GM21515 (cell line): ENCODE data around the gene MRPL39.

Source experiments
- ATAC-seq: cut with Tn5 transposase; IDR thresholded peaks from one replicate; pipeline ENCODE4 v1.9.1; 2021; ENCODE audit not compliant: unreplicated experiment

The MRPL39 gene

DNA sequence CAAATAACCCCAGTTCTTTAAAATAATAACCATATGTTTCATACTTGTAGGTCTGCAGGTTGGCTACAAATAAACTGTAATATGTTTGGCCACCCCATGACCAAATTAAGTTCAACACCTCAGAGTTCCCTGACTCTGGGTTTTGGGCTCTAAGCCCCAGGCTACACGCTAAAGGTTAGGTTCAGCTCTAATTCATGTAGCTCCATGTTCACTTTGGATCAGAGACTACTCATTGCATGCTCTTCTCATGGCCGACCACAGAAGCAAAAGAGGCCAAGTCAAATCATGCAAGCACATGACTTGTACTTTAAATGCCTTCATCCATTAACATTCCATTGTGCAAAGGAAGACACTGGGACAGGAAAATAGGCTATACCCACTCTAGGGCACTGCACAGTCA, 66.2 kb downstream of the MRPL39 start:
- no peak for ATAC-seq

DNA sequence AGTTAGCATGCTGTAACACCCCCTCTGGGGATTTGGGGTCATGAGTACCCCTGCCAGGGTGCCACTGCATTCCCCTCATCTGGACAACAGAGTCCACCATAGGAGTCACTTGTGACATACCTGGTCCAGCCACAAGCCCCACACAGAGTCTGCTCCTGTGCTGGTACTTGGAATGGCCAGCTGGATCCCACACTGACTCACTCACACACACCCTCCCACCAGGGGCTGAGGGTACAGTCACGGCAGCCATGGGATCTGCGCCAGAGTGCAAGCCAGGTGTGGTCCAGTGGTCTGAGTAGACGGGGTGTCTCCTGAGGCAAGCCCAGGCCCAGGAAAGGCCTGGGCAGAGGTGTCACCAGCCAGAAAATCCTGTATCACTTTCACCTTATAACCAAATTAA, 67.7 kb downstream of the MRPL39 start:
- no peak for ATAC-seq

DNA sequence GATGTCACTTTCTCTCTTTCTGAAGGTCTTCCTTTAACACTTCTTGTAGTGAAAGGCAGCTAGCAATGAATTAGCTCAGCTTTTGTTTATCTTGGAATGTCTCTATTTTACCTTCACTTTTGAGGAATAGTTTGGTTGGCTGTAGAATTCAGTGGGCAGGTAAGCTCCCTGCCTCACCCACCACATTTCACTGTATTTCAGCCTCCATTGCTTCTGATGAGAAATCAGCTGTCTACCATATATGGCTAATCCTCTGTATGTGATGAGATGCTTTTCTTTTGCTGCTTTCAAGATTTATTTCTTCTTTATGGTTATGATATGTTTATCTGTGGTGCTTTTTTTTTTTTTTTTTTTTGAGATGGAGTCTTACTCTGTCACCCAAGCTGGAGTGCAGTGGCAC, 70.1 kb downstream of the MRPL39 start:
- no peak for ATAC-seq

DNA sequence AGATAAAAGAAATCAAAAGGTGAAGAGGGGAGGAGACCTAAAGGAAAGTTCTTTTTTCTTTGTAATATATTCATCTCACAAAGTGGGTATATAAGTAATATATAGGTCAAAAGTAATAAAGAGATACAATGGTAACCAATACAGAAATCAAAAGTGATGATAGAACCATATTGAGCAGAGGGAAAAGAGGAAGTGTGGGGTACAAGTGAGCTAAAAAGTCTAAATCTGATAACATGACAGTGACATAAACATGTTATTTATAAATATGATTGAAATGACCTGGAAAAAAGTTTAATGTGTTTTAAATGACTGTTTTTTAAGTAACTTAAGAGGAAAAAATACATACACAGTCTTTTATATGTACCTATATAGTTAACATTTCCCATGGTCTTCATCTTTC, 70.5 kb downstream of the MRPL39 start:
- ATAC-seq: no peak

DNA sequence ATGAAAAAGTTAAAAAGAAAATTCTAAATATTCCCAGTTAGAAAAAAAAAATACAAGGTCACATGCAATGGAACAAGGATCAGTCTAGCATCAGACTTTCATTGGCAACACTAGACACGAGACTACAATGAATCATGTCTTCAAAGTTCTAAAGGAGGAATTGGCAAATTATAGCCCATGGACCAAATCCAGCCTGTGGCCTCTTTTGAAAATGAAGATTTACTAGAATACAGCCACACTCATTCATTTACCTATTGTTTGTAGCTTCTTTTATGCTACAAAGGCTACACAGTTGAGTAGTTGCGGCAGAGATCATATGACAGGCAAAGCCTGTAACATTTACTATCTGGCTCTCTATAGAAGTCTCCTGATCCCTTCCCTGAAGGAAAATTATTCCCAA, 71.4 kb downstream of the MRPL39 start:
- no peak for ATAC-seq
